ENCODE measurements around the gene HIBADH.

- no peak for TF ChIP-seq CTCF (IDR thresholded peaks at IDR 0.05)
- no peak for TF ChIP-seq POLR2A (IDR thresholded peaks at IDR 0.05)
Measured at GRCh38 chr7:27478556-27478955, 184.1 kb downstream of the HIBADH start.

Measured in testis (tissue), 2 donors.